Suprapubic skin (tissue), 4 donors: Measurements from ENCODE around the gene HCN4. TPM values are rescaled to one million over a fixed set of nuclear protein-coding genes. Genes with fewer than 3 reads are reported as not detected.
A peak's percentile ranks its signal among the peaks of the same experiment; 100 is the strongest.

Source experiments
- DNase-seq, 2 donors: peaks; one replicate each; pipeline ENCODE4 v3.0.0-alpha.2; 2019; ENCODE audit warnings: low spot score in 2 of 2
- H3K27ac ChIP-seq: fragments of 200-600 bp; sonication (generic); one replicate; pipeline ENCODE4 v1.5.1; 2019
- H3K27me3 ChIP-seq: fragments of 200-600 bp; sonication (generic); one replicate; pipeline ENCODE4 v1.5.1; 2019
- H3K36me3 ChIP-seq: fragments of 200-600 bp; sonication (generic); one replicate; pipeline ENCODE4 v1.5.1; 2019
- H3K4me1 ChIP-seq: fragments of 200-600 bp; sonication (generic); one replicate; pipeline ENCODE4 v1.5.1; 2019
- H3K4me3 ChIP-seq: fragments of 200-600 bp; sonication (generic); one replicate; pipeline ENCODE4 v1.5.1; 2019; ENCODE audit warnings: mild to moderate bottlenecking
- H3K9me3 ChIP-seq: fragments of 200-600 bp; sonication (generic); one replicate; pipeline ENCODE4 v1.5.1; 2019
- EP300 ChIP-seq: sonication (generic); formaldehyde crosslinking; IDR thresholded peaks from one replicate; pipeline ENCODE4 v1.6.1; 2017; ENCODE audit warnings: antibody characterized with exemption
- POLR2A ChIP-seq, 2 donors: fragments of 450-650 bp; IDR thresholded peaks; one replicate each; pipeline ENCODE4 v1.6.1; 2017; ENCODE audit warnings: antibody characterized with exemption in 2 of 2, mild to moderate bottlenecking in 2 of 2, moderate library complexity in 2 of 2
- POLR2AphosphoS5 ChIP-seq, 3 donors: sonication (generic); formaldehyde crosslinking; IDR thresholded peaks; one replicate each; pipeline ENCODE4 v1.6.1; 2017; ENCODE audit warnings: antibody characterized with exemption in 3 of 3
- WGBS: methylation state at CpG from one replicate; pipeline ENCODE4 v1.1.5; 2018; 5-methylcytosine and 5-hydroxymethylcytosine counted together
- total RNA-seq, 4 donors: library from RNA; depleted of rRNA; stranded (reverse); fragments of >200 nt; gene quantifications; one replicate each; pipeline ENCODE4 v1.1.0, GENCODE V29; 2016
- TF ChIP-seq, protein P1 (sequence below), 2 donors: fragments of 200-600 bp in 1 of 2; fragments of 450-650 bp in 1 of 2; sonication (generic) in 1 of 2; IDR thresholded peaks; one replicate each; pipeline ENCODE4 v1.5.1; 2016 to 2019; ENCODE audit warnings: antibody characterized with exemption in 2 of 2, mild to moderate bottlenecking in 1 of 2, moderate library complexity in 1 of 2

Gene HCN4
- total RNA-seq, 4 donors from 2014 or later = 0.17 TPM; not detected in 3

DNA sequence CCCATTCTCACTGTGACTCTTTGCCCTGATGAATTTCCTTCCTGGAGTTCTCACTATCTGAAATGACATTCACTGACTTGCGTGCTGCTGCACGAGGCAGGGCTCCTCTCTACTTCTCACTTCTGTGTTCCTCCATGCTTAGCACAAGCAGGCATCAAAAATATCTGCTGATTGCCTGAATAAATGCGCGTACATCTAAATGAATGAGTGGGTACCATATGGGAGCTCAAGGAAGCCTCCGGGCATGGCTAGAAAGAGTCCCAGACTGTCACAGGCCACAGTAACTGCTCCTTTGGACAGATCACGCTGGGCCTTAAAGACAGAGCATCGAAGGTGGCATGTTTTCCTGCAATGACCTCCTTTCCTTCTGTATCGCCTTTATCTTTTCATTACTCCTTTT lies 31.6 kb downstream of the HCN4 start:
- DNase-seq = no peak
- TF ChIP-seq, protein P1, sequence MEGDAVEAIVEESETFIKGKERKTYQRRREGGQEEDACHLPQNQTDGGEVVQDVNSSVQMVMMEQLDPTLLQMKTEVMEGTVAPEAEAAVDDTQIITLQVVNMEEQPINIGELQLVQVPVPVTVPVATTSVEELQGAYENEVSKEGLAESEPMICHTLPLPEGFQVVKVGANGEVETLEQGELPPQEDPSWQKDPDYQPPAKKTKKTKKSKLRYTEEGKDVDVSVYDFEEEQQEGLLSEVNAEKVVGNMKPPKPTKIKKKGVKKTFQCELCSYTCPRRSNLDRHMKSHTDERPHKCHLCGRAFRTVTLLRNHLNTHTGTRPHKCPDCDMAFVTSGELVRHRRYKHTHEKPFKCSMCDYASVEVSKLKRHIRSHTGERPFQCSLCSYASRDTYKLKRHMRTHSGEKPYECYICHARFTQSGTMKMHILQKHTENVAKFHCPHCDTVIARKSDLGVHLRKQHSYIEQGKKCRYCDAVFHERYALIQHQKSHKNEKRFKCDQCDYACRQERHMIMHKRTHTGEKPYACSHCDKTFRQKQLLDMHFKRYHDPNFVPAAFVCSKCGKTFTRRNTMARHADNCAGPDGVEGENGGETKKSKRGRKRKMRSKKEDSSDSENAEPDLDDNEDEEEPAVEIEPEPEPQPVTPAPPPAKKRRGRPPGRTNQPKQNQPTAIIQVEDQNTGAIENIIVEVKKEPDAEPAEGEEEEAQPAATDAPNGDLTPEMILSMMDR (IDR thresholded peaks at IDR 0.05) = no peak
- WGBS = 82% methylated on average over 8 of the region's 8 CpGs
- H3K36me3 ChIP-seq = no peaks in the 10 kb centered on the region
- no peak overlapping the region for H3K4me3 ChIP-seq
- no peak overlapping the region for H3K27ac ChIP-seq
- no peaks in the 10 kb centered on the region for H3K9me3 ChIP-seq
- no peaks in the 10 kb centered on the region for H3K4me1 ChIP-seq
- peaks cover 7% of the 10 kb centered on the region for H3K27me3 ChIP-seq

DNA sequence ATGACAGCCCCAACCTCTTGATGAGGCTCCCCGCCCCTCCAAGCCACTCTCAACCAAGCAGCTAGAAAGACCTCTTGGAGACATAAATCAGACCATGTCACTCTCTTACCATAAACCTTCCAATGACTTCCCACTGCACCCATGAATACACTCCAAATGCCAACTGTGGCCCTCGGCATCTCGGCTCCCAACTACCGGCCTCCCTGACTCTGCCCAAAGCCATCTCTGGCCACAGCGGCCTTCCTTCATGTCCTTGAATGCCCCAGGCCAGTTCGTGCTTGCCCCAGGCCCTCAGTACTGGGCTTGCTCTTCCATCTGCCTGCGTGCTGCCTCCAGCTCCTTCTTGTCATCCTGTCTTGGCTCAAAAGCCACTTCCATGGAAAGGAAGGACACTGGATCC lies 32.0 kb downstream of the HCN4 start:
- Histone ChIP-seq H3K9me3 (no peaks in the 10 kb centered on the region), H3K27me3 (peaks cover 7% of the 10 kb centered on the region), H3K4me1 (no peaks in the 10 kb centered on the region), H3K27ac (no peak overlapping the region), H3K4me3 (no peak overlapping the region), H3K36me3 (no peaks in the 10 kb centered on the region)
- DNase-seq = no peak
- TF ChIP-seq POLR2A (IDR thresholded peaks at IDR 0.05) (no peak), EP300 (no peak), POLR2AphosphoS5 (IDR thresholded peaks at IDR 0.05) (no peak)
- TF ChIP-seq, protein P1 (IDR thresholded peaks at IDR 0.05) = no peak
- WGBS = 76% methylated on average over 7 of the region's 7 CpGs

DNA sequence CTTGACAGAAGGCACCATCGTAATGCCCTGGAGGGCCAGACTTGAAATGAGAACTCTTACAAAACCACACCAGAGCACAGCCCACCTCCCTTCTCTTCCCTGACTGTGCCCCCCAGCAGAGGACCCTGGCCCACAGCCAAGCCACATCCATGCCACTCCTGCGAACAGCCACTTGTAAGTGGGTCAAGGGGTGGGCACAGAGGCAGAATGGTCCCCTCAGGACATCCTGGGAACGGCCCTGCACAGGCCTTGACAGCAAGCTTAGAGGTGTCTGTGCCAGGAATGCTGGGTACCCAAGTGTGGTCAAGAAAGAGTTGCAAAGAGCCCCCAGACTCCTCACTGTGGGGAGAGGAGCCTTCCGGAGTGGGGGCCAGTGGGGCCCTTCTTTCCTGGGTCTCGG lies 33.3 kb downstream of the HCN4 start:
- Histone ChIP-seq H3K9me3 (no peaks in the 10 kb centered on the region), H3K36me3 (no peaks in the 10 kb centered on the region), H3K4me1 (no peaks in the 10 kb centered on the region), H3K4me3 (no peak overlapping the region), H3K27ac (no peak overlapping the region), H3K27me3 (peaks cover 7% of the 10 kb centered on the region)
- 51% methylated on average over 3 of the region's 5 CpGs for WGBS
- no peak for DNase-seq
- no peak for TF ChIP-seq POLR2A (IDR thresholded peaks at IDR 0.05)
- TF ChIP-seq POLR2AphosphoS5 (IDR thresholded peaks at IDR 0.05) = no peak
- TF ChIP-seq EP300 = no peak
- TF ChIP-seq, protein P1 (IDR thresholded peaks at IDR 0.05) = no peak

DNA sequence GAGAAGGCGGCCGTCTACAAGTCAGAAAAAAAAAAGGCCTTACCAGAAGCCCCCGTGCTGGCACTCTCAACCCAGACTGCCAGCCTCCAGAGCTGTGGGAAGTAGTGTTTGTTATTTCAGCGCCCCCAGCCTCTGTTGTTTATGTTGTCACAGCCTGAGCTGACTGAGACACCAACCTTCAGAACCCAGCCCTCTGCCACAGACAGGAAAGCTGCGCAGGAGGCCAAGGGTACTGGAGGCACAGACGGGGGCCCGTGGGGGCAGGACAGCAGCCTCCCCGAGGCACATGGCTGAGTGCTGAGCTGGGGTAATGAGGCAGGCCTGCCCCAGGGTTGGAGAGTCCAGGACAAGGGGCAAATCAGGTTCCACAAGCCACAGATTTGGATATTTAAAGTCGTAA lies 33.7 kb downstream of the HCN4 start:
- 54% methylated on average over 9 of the region's 9 CpGs for WGBS

DNA sequence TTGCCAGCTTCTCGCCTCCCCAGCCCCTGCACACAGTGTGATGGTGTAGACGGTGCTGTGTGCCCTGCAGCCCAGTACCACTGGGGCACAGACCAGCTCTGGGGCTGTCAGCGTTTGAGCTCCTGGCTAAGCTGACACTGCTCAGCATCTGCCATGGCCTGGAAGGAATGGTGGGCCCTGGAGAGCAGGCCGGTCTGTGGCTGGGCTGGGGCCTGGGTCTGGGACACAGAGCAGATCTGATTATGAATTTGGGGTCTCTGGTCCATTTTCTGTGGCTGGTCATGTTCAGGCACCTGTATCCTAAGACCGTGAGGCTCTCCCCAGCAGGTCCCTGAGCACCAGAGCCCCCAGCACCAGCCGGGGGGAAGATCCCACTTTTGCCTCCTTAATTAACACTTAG lies 34.7 kb downstream of the HCN4 start:
- Histone ChIP-seq H3K36me3 (no peaks in the 10 kb centered on the region), H3K4me1 (no peaks in the 10 kb centered on the region), H3K4me3 (no peak overlapping the region), H3K27ac (no peak overlapping the region), H3K9me3 (no peaks in the 10 kb centered on the region), H3K27me3 (peaks cover 7% of the 10 kb centered on the region)
- DNase-seq = peak in 1 of 2 donors; percentile 32
- WGBS = 92% methylated on average over 2 of the region's 6 CpGs
- TF ChIP-seq, protein P1 (IDR thresholded peaks at IDR 0.05) = no peak
- TF ChIP-seq POLR2A (IDR thresholded peaks at IDR 0.05) (no peak), POLR2AphosphoS5 (IDR thresholded peaks at IDR 0.05) (no peak), EP300 (no peak)

More for the DNA sequence above, 33.7 kb downstream of the HCN4 start:
- Histone ChIP-seq H3K4me1 (no peaks in the 10 kb centered on the region), H3K9me3 (no peaks in the 10 kb centered on the region), H3K27me3 (peaks cover 7% of the 10 kb centered on the region), H3K4me3 (no peak overlapping the region), H3K36me3 (no peaks in the 10 kb centered on the region), H3K27ac (no peak overlapping the region)
- no peak for DNase-seq
- TF ChIP-seq POLR2AphosphoS5 (IDR thresholded peaks at IDR 0.05) (no peak), POLR2A (IDR thresholded peaks at IDR 0.05) (no peak), EP300 (no peak)
- TF ChIP-seq, protein P1 (IDR thresholded peaks at IDR 0.05) = no peak
